Caco-2 (cell line): ENCODE data around the gene RTKN. TPM values are rescaled to one million over a fixed set of nuclear protein-coding genes. Genes with fewer than 3 reads are reported as not detected.

Experiments
- BruUV-seq: library from RNA; stranded (reverse); fragments of 400-500 nt; replicated peaks from 2 replicates; lab custom pipeline; 2021; lab: Mats Ljungman, UMichigan
- CTCF ChIA-PET: fragments of 300-600 bp; sonication (Branson Sonifier 250); formaldehyde crosslinking; loops from one replicate; lab custom pipeline; 2022; ENCODE audit warnings: antibody characterized with exemption; lab: Charles Lee
- POLR2A ChIA-PET: fragments of 300-600 bp; sonication (Branson Sonifier 250); formaldehyde crosslinking; loops from one replicate; lab custom pipeline; 2022; ENCODE audit warnings: antibody characterized with exemption; lab: Charles Lee
- DNase-seq, 2 experiments: peaks; one replicate each; pipeline versions ENCODE4 v3.0.0 to v3.0.0-alpha.2; 2020 to 2022
- H3K27me3 ChIP-seq: replicated peaks from 2 replicates; pipeline ENCODE4 v1.6.0; 2011; ENCODE audit warnings: low read length; ENCODE audit not compliant: control insufficient read depth, insufficient read depth
- H3K36me3 ChIP-seq: 2 replicates; pipeline ENCODE4 v1.5.1; 2011; ENCODE audit warnings: low read length; ENCODE audit not compliant: control insufficient read depth, insufficient read depth
- H3K4me1 ChIP-seq: fragments of 250-450 bp; sonication (Bioruptor Pico); 2 replicates; pipeline ENCODE4 v1.5.1; 2020; ENCODE audit warnings: mild to moderate bottlenecking
- H3K4me3 ChIP-seq: 2 replicates; pipeline ENCODE4 v1.5.1; 2011; ENCODE audit warnings: low read depth, mild to moderate bottlenecking, control low read depth, low read length
- H3K9me3 ChIP-seq: fragments of 250-450 bp; sonication (Bioruptor Pico); 2 replicates; pipeline ENCODE4 v1.5.1; 2020; ENCODE audit warnings: mild to moderate bottlenecking, moderate library complexity
- H3K27ac Mint-ChIP-seq: one replicate; pipeline ENCODE4 v1.8.0; 2022; ENCODE audit warnings: mixed read lengths; ENCODE audit not compliant: unreplicated experiment
- H3K27me3 Mint-ChIP-seq: one replicate; pipeline ENCODE4 v1.8.0; 2022; ENCODE audit warnings: mixed read lengths; ENCODE audit not compliant: insufficient read depth, unreplicated experiment
- H3K36me3 Mint-ChIP-seq: one replicate; pipeline ENCODE4 v1.8.0; 2022; ENCODE audit warnings: mild to moderate bottlenecking, mixed read lengths; ENCODE audit not compliant: insufficient read depth, unreplicated experiment
- H3K4me1 Mint-ChIP-seq: one replicate; pipeline ENCODE4 v1.8.0; 2022; ENCODE audit warnings: low read depth, mixed read lengths; ENCODE audit not compliant: unreplicated experiment
- H3K4me3 Mint-ChIP-seq: one replicate; pipeline ENCODE4 v1.8.0; 2022; ENCODE audit warnings: mild to moderate bottlenecking, moderate library complexity, mixed read lengths; ENCODE audit not compliant: unreplicated experiment
- H3K9me3 Mint-ChIP-seq: one replicate; pipeline ENCODE4 v1.8.0; 2022; ENCODE audit warnings: mixed read lengths; ENCODE audit not compliant: unreplicated experiment
- CTCF ChIP-seq, 2 experiments: fragments of 200-600 bp in 1 of 2; IDR thresholded peaks; 1 replicate in 1 of 2; 2 replicates in 1 of 2; pipeline versions ENCODE4 v1.5.1 to v1.8.0; 2011 to 2022; ENCODE audit warnings: antibody characterized with exemption in 1 of 2, control low read depth in 1 of 2, inconsistent platforms in 1 of 2, low read depth in 1 of 2, low read length in 1 of 2, mild to moderate bottlenecking in 1 of 2, moderate library complexity in 1 of 2; ENCODE audit not compliant: insufficient read depth in 1 of 2, severe bottlenecking in 1 of 2, unreplicated experiment in 1 of 2
- intact Hi-C: fragments of 100-400 bp; cut with micrococcal nuclease; formaldehyde crosslinking; loops from one replicate; pipeline ENCODE4 v1.10.0; 2022; ENCODE audit not compliant: unreplicated experiment
- total RNA-seq: library from RNA; stranded (reverse); gene quantifications from 2 replicates; pipeline ENCODE4 v1.2.3, GENCODE V29; 2022

The RTKN gene
- total RNA-seq, 1 experiment from 2014 or later, result 123 TPM

- TSS peak; percentile 37 for BruUV-seq
- intact Hi-C loops, result loop anchor here (5.0 kb wide), 1 partner anchor 138 kb away; no protein-coding TSS in a partner anchor
- peaks cover 7% of the 10 kb centered on the region; the same call in 1 of the 2 replicates for H3K4me1 ChIP-seq
- no peaks in the 10 kb centered on the region; the same call in 1 of the 2 replicates for H3K36me3 ChIP-seq
- peak overlapping the region; percentile 81 for H3K4me3 Mint-ChIP-seq
- H3K27me3 Mint-ChIP-seq, result peaks cover 3% of the 10 kb centered on the region
- no peaks in the 10 kb centered on the region for H3K27me3 ChIP-seq
- H3K9me3 Mint-ChIP-seq, result no peaks in the 10 kb centered on the region
- H3K4me1 Mint-ChIP-seq, result peaks cover 6% of the 10 kb centered on the region
- TF ChIP-seq CTCF (IDR thresholded peaks at IDR 0.05; ENCODE audit: insufficient read depth in 1 of 2, low read depth in 1 of 2, low read length in 1 of 2, severe bottlenecking in 1 of 2, unreplicated experiment in 1 of 2), result no peak
- DNase-seq, result no peak
- POLR2A ChIA-PET, result interaction anchor here (0.6 to 1.3 kb wide), 2 partner anchors 50 to 112 kb away, joined by 3 to 5 read pairs; no protein-coding TSS in a partner anchor
- no peaks in the 10 kb centered on the region for H3K36me3 Mint-ChIP-seq
- H3K9me3 ChIP-seq, result no peaks in the 10 kb centered on the region
- CTCF ChIA-PET, result interaction anchor here (1.0 to 1.8 kb wide), 5 partner anchors 9 to 68 kb away, joined by 3 to 17 read pairs (median 7); partner anchors contain the start of gene WBP1
- peak overlapping the region; percentile 77 for H3K4me3 ChIP-seq
- H3K27ac Mint-ChIP-seq, result no peak overlapping the region
Measured at GRCh38 chr2:74390606-74391005, 51.1 kb downstream of the RTKN start.

DNA sequence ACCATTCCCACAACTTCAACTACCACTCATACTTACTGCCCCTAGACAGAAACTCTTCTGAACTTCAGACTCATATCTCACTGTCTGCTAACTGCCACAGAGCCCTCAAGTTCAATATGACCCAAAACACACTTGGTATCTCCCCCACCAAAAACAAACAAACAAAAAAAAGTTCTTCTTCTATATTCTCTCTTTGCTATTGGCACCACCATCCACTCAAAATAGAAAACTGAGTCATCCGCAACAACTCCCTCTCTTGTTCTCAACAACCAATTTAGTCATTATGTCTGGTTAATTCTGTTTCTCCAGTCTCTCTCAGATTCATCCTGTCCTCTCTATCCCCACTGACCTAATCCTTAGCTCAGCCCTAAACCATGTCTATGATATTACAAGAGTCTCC is 54.4 kb downstream of the RTKN start:
- H3K27ac Mint-ChIP-seq, result no peak overlapping the region
- Histone ChIP-seq H3K4me3 (no peak overlapping the region), H3K36me3 (no peaks in the 10 kb centered on the region; the same call in 1 of the 2 replicates), H3K4me1 (peaks cover 10% of the 10 kb centered on the region), H3K9me3 (no peaks in the 10 kb centered on the region), H3K27me3 (no peaks in the 10 kb centered on the region)
- no peak for DNase-seq
- intact Hi-C loops, result no loop called here
- no peaks in the 10 kb centered on the region for H3K9me3 Mint-ChIP-seq
- H3K27me3 Mint-ChIP-seq, result no peaks in the 10 kb centered on the region
- ChIA-PET CTCF (interaction anchor here (0.7 kb wide), 1 partner anchor 12 kb away, joined by 3 read pairs; no protein-coding TSS in a partner anchor), POLR2A (no interaction called here)
- no peaks in the 10 kb centered on the region for H3K4me1 Mint-ChIP-seq
- peaks cover 5% of the 10 kb centered on the region for H3K36me3 Mint-ChIP-seq
- no peak for TF ChIP-seq CTCF (IDR thresholded peaks at IDR 0.05; ENCODE audit: insufficient read depth in 1 of 2, low read depth in 1 of 2, low read length in 1 of 2, severe bottlenecking in 1 of 2, unreplicated experiment in 1 of 2)
- no TSS peak for BruUV-seq
- no peak overlapping the region for H3K4me3 Mint-ChIP-seq

GRCh38 chr2:74385396-74385795 is 56.3 kb downstream of the RTKN start:
- no TSS peak for BruUV-seq
- CTCF ChIA-PET, result no interaction called here

More at GRCh38 chr2:74385396-74385795, 56.3 kb downstream of the RTKN start:
- Histone ChIP-seq H3K27me3 (no peaks in the 10 kb centered on the region), H3K4me3 (no peak overlapping the region), H3K9me3 (no peaks in the 10 kb centered on the region), H3K36me3 (no peaks in the 10 kb centered on the region; the same call in 1 of the 2 replicates), H3K4me1 (peaks cover 5% of the 10 kb centered on the region)
- intact Hi-C loops, result no loop called here
- Mint-ChIP-seq H3K4me1 (no peaks in the 10 kb centered on the region), H3K27ac (no peak overlapping the region), H3K36me3 (peaks cover 13% of the 10 kb centered on the region), H3K27me3 (no peaks in the 10 kb centered on the region), H3K9me3 (no peaks in the 10 kb centered on the region), H3K4me3 (no peak overlapping the region)
- no peak for DNase-seq
- no peak for TF ChIP-seq CTCF (IDR thresholded peaks at IDR 0.05; ENCODE audit: insufficient read depth in 1 of 2, low read depth in 1 of 2, low read length in 1 of 2, severe bottlenecking in 1 of 2, unreplicated experiment in 1 of 2)
- POLR2A ChIA-PET, result no interaction called here
